ENCODE measurements around the gene LGALS3BP.
"Not testable (repeated sequence)": the region's sequence is repeated elsewhere in the genome, so short reads cannot be mapped to it uniquely, and the experiment has no call there.

The LGALS3BP gene

DNA sequence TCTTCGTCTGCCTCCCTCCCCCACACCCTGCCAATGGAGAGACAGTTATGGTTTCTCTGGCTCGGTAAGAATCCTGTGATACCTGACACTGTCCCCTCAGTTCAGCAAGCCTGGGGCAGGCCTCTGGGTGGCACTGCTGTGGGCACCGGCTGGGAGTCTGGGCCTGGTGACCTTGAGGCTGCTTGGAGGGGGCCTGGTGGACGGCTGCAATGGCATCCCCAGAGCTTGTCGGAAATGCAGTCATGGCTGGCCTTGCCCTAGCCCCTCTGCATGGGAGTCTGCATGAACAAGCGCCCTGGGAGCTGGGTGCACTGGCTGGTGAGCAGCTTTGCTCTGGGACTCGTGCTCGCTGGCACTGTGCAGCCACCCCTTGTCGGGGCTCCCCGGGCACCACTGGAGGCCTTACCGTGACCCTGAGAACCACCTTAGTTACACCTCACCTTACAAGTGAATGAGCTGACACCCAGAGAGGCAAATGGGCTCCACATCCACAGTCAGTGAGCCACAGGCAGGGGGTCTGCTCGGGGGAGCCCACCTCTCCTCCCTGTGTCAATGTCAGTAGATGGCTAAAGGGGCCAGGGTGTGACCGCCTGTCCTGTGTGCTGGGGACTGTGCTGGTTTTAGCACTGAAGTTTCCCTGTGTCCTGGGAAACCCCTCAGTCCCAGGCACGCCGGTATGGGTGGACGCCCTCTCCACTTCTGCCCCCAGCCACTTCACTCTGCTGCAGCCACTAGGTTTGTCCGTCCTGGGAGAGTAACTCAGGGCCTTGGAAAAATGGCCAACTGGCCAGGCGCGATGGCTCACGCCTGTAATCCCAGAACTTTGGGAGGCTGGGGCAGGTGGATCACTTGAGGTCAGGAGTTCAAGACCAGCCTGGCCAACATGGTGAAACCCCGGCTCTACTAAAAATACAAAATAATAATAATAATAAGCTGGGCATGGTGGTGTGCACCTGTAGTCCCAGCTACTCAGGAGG, 1.4 kb downstream of the LGALS3BP start:
- DNase-seq: no peak

DNA sequence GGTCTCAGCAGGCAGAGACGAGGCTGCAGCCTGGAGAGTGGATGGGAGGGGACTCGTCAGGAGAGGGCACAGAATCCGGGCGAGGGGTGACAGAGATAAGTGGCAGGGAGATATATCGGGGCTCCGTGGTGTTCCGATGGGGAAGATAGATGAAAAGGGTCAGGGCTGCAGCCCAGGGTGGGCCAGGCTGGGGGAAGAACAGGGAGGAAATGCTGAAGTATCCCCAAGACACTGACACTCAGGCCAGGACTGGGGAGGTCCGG, 2.1 kb downstream of the LGALS3BP start:
- DNase-seq: no peak

DNA sequence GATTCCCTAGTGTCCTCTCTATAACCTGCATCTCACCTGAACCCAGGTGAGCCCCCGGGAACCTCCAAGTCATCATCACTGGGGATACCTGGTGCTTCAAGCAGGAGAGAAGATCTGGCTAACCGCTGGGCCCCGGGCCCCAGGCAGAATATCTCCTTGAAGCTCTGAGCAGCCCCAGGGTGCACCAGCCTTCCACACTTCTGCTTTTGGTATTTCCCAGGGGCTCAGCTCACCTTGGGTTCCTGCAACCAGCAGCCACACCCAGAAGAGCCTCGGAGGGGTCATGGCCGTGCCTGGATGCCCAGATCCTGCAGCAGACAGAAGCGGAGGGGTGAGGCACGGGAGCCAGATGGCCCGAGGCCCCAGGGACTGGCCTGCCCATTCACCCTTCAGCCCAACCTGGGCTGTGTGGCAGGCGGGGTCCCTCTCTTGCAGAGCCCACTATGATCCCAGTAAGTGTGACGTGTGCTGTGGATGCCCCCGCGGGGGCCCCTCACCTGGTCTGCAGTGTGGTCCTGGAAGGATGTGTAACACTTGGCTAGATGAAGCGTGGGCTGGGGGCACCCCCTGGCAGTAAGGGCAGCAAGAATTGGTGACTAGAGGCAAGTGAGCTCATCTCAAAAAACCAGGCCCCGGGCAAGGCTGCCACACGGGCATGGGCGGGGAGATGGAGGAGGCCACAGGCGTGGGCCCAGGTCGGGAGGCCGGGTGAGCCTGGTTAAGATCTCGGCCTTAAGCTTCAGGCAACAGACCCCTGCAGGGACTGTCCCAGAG, 2.6 kb downstream of the LGALS3BP start:
- DNase-seq: no peak

DNA sequence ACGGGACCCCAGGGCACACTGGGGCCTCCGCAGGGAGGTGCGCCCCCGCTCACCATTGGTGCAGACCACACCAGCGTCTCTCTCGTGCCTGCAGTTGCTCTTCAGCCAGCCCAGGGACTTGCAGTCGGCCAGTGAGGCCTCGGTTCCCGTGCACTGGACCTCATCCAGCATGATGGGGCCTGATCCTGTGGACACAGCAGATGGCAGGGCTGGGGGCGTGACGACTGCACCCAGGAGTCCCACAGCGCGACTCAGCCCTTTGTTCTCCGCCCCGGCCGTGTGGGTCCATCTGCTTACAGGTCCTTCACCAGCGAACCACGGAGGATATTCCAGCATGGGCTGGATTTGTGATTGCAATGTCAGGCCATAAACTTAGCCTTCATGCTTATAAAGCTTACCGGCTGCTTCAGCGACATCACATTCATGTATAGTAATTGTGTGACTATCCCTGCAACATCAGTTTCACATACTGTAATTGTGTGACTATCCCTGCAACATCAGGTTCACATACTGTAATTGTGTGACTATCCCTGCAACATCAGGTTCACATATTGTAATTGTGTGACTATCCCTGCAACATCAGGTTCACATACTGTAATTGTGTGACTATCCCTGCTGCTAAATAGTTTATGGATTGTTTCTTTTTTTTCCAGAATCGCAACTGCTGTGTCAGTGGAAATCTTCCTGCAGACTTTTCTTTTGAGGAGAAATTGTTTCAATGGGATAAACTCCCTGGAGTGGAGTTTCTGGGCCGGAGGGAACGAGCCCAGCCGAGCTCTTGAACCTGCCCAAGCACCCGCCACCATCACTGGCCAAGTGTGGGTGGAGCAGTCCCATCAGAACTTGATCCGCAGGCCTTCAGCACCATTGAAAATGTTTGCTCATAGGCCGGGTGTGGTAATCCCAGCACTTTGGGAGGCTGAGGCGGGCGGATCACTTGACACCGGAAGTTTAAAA, 4.8 kb downstream of the LGALS3BP start:
- DNase-seq: no peak

DNA sequence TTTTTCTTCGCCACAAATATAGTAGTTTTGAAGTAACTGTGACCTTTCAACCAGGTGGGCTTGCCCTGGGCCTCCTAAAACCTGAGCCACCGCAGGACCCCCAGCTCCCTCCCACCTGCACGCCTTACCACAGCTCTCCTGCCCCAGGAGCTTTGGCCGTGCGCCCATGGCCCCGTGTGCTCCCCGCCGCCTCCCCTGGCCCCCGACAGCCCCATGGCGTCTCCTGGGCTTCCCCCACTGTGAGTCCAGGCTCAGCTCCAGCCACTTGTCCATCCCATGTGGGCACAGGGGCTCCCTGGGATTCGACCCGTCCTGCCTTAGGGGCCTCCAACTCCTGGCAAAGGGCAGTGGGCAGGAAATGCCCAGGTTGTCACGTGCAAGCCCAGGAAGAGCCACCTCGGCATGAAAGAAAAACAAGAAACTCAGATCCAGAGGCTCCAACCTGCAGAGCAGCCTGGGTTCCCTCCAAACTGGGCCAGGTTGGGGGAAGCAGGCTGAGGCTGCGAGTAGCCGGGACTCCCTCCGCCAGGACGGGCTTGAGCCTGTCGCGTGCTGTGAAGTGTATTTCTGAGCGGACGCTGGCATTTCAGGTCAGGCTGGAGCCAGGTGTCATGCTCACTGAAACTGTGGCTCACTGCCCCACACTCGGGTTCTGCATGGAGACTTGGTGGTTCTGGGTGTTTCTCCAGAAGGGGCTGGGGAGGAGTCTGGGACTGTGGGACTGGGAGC, 5.8 kb downstream of the LGALS3BP start:
- DNase-seq: no peak

DNA sequence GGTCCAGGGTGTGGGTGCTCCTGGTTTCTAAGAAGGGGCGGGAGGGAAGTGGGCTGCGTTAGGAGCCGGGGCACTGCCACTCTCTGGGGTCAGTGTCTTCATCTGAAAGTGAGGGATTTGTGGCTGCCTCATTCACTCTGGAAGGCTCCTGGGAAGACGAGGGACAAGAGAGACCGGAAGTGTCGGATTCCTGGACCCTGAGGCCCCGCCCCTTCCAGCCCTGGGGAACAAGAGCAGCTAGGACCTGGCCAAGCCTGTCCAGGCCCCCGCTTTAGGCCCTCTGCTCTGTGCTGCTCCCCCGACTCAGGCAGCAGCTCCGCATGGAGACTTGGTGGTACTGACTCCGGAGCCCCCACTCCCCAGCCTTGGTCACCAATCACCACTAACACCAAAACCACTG, 6.5 kb downstream of the LGALS3BP start:
- DNase-seq: no peak

DNA sequence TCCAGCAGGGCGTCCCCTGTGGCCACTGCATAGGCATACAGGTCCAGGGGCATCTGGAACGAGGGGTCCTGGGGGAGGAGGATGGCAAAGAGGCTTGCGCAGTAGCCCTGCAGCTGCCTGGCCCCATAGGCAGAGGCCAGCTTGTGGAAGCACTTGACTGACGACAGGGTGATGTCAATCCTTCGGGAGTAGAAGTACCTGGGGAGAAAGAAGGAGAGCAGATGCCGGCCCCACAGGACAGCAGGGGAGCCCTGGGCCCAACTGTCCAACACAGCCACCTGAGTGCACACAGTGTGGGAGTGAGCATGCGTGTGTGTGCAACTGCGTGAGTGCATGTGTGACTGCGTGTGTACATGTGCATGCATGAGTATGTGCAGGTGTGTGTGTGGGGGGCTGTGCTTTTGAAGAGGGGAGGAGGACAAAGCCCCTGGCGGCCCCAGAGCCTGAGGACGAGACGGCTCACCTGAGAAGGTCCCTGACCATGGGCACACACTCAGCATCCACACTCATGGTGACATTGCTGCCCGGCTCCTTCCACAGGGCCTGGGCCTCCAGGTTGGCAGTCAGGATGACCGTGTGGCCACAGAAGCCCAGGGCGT, 7.1 kb downstream of the LGALS3BP start:
- no peak for DNase-seq

DNA sequence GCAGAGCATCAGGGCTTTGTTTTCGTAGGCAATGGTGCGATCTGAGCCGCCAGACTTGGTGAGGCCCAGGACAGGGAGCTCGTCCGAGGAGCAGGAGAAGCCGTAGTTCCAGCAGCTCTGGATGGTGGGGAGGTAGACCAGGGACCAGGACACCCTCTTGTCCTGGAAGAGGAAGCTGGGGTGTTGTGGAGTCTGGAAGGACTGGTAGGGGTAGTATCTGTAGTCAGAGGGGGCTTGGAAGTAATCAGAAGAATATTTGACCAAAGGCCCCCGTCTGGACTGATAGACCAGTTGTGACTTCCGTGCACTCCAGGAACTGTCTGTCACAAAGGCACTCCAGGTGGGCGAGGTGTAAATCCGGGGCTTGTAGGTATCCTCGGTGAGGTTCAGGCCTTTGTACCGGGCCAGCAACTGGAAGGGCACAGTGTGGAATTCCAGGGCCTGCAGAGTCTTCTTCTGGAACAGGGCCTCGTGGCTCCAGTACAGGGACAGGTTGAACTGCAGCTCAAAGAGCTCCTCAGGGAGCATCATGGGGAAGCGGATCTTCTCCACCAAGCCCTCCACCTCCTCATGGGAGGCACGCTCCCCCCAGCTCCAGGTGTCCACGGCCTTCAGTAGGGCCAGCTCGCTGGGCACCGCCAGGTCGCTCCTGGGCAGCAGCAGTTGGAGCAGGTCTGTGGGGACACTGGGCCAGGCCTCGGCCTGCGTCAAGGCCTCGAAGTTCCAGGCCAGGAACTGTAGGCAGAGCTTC, 7.8 kb downstream of the LGALS3BP start:
- DNase-seq: no peak

DNA sequence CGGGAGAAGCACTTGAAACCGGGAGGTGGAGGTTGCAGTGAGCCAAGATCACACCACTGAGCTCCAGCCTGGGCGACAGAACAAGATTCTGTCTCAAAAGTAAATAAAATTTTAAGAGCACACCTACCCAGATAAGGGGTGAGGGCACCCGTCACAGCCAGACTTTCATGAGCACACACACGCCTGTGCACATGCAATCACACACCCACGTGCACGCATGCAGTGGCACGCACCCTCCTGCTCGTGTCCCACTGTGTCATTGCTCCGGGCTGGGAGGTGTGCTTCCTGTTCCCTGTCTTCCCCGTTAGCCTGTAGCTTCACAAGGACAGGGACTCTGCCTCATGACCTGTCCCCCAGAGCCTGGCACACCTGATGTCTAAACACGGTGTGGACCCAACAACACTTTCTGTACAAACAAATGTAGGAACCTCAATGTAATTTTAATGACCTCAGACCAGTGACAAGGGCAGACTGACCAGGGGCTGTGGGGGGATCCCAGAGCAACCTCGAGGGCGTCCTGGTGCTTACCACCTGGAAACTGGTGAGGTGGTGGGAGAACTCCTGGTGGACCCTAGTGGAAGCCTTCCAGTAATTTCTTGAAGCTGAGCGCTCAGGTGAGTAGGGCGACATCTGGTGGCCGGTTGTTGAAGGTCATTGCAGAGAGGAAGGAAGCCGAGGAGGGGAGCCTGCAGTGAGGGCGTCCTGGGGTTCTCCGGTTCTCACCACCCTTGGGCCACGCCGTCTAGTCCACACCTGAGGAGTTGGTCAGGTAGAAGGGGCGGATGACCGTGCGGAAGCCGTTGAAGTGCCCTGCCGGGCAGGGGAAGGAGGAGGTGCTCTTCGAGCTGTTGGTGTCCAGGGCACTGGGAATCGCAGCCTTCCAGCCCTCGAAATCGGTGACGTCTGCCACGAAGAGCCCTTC, 8.6 kb downstream of the LGALS3BP start:
- no peak for DNase-seq

DNA sequence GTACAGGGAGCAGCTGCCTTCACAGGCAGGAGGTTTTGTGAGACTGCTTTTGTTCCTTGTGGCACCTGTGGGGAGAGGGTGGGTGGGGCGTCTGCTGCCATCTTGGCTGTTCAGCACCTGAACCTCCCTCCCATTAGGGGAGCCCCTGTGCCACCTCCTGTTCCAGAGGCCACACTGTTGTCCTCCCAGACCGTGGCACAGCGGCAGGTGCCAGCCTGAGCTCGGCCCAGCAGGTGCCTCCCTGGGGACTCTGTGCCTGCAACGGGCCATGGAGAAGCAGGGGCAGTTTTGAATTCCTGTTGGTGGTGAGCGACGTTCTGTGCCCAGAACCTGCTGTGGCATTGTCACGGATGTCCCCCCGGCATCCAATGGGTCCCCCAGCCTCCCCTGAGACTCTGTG, 9.9 kb downstream of the LGALS3BP start:
- DNase-seq: no peak

DNA sequence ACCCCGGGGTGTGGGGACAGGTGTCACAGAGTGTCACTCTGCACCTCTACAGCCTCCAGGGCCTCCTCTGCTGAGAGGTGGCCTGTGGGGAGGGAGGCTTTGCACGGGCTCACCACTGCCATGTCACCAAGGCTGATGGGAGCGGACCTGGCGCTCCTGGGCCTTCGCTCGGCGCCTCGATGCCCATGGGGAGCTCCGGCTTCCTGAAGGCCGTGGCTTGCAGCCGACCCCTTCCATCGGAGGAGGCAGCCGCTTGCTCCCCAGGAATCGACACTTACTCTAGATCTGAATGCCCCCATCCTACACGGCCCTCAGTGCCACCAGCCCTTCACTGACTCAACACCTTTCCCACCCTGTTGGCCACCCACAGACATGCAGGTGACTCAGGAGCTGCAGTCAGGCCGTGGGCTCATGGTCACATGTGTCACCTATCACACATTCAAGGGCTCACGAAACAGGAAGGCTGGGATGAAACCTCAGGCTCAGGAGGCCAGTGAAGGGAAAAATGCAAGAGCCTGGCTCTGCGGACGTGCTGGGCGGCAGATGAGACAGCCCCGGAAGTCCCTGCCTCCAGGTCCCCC, 11.9 kb downstream of the LGALS3BP start:
- DNase-seq: no peak

DNA sequence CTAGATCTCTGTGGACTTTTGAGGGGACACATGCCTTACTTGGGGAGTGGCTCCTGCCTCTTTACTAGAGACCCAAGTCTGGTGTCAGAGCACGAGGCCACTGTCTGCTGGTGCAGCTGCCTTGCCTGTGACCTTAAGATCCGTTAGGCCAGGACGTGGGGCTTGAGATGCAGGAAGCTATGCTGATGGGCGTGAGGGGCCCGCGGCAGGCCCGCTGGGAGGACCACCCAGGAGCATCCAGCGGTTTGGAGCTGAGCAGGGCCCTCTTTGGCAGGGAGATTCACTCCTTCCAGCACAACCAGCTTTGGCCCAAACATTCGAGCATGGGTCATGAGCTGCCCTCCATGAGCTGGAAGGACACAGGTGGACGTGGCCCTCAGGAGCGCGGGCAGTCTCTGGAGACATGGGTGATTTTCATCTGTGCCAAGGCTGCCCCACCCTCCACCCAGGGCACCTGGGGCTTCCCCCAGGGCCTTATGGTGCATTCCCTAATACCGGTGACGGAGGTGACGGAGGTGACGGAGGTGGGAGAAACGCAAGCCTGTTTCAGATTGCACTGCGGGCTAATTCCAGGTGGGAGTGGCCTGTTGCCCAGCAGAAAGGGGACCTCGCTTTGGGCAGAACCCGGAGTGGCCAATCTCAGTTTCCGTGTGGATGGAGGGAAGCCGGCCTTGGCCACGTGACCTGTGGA, 12.7 kb downstream of the LGALS3BP start:
- no peak for DNase-seq

DNA sequence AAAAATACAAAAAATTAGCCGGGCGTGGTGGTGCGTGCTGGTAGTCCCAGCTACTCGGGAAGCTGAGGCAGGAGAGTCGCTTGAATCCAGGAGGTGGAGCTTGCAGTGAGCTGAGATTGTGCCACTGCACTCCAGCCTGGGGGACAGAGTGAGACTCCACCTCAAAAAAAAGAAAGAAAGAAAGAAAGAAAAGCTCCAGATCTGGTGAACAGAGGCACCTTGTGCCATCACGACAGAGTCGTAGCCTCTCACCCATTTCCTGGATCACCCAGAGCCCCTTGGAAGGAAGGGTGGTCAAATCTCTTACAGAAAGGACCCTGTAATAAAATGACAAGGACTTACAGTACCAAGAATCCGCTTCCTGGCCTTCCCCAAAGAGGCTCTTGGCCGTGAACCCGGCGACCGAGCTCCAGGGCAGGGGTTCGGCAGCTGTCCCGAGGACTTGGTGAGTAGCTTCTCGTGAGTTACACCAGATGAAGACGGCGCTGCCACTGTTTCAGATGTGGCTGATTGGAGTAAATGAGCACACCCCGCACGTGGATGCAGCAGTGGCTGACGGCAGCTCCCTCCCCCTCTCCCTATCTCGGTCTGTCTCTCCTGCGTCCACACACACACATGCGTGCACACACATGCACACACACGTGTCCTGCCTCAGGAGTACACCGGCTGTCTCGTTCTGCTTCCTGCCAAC, 13.5 kb downstream of the LGALS3BP start:
- DNase-seq: no peak

DNA sequence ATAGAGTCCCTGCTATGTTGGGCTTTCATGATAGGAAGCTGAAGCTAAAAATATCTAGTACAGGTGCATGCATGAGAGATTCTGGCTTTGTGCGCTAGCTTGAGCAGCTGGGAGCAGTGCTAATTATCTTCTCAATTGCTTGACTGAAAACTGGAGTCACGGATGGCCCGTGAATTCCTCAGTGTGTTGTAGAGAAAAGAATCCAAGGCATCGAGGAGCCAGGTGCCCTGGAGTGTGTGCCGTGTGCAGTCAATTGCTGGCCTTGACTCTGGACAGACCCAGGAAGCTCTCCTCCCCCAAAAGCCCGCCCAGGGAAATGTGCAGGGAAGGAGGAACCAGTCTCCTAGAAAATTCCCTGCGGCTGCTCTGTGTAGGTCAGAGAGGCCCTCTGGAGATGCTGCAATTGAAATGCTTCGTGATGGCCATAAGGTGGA, 14.2 kb downstream of the LGALS3BP start:
- no peak for DNase-seq

DNA sequence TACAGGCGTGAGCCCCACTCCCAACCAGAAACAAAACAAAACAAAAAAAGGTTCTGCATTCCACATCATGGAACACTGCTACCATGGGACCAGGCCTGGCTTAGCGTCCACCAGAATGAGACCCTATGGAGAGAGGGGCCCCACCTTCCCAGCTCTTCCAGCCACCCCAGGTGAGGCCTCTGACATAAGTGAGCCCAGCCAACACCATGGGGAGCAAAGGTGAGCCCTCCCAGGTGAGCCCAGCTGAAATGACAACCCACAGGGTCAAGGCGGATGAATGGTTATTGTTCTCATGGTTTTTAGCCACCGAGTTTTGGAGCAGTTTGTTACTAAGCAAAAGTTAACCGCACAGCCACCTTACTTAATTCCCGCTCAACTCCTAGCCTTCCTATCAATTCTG, 16.3 kb downstream of the LGALS3BP start:
- no peak for DNase-seq

DNA sequence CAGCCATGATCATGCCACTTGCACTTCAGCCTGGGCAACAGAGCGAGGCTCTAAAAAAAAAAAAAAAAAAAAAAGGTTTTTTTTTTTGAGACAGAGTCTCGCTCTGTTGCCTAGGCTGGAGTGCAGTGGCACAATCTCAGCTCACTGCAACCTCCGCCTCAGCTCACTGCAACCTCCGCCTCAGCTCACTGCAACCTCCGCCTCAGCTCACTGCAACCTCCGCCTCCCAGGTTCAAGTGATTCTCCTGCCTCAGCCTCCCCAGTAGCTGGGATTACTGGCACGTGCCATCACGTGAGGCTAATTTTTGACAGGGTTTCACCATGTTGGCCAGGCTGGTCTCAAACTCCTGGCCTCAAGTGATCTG, 16.8 kb downstream of the LGALS3BP start:
- not testable (repeated sequence) for DNase-seq

DNA sequence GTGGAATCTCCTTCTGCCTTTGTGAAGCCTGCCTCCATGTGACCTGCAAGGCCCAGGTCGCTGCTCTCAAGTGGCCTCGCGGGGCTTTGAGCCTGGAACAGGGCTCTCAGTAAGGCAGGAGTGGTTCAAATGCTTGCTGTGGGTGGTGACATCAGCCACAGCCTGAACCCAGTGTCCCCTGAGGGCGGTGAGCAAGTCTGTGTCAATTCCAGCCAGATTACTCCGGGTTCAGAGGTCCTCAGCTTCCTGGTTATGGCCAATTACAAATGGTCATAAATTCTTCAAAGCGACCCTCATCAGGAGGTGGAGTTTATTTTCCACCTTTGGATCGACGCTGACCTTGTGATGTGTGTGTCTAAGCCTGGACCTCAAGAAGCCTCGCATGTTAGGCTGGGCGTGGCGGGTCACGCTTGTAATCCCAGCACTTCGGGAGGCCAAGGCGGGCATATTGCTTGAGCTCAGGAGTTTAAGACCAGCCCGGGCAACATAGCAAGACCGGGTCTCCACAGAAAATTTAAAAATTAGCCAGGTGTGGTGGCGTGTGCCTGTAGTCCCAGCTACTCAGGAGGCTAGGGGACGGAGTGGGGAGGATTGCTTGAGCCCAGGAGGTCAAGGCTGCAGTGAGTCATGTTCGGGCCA, 17.3 kb downstream of the LGALS3BP start:
- DNase-seq: no peak

DNA sequence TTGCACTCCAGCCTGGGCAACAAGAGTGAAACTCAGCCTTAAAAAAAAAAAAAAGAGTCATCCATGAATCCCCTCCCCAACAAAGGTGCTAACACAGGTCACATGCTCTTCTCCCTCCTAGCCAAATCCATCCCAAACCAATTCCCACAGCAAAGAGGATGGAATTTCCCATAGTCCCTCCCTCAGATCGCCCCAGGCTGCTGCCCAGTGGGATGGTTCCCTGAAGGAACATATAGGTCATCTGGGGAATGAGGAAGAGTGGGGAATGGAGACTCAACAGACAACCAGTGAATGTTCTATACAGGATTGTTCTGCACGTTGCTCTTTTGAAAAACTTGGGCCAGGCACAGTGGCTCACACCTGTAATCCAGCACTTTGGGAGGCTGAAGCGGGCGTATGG, 18.2 kb downstream of the LGALS3BP start:
- DNase-seq: no peak

Measured in GOT3 (cell line).